HEK293 (cell line): ENCODE data around the gene CADPS2.

Source experiments
- HOXC10 ChIP-seq: sonication (generic); formaldehyde crosslinking; IDR thresholded peaks from 2 replicates; pipeline ENCODE4 v1.8.1; 2023; ENCODE audit warnings: mild to moderate bottlenecking, missing genetic modification reagents
- ZNF138 ChIP-seq: fragments of 450-650 bp; formaldehyde crosslinking; IDR thresholded peaks from 2 replicates; pipeline ENCODE4 v1.5.1; 2016; ENCODE audit warnings: missing biosample characterization, missing genetic modification characterization, borderline replicate concordance
- ZNF175 ChIP-seq: fragments of 450-650 bp; formaldehyde crosslinking; IDR thresholded peaks from 2 replicates; pipeline ENCODE4 v1.5.1; 2016; ENCODE audit warnings: missing biosample characterization, missing genetic modification characterization
- ZNF354C ChIP-seq: fragments of 450-650 bp; formaldehyde crosslinking; IDR thresholded peaks from 2 replicates; pipeline ENCODE4 v1.5.1; 2016; ENCODE audit warnings: missing biosample characterization, missing genetic modification characterization, low read depth, borderline replicate concordance
- ZNF366 ChIP-seq: fragments of 450-650 bp; formaldehyde crosslinking; conservative IDR thresholded peaks from 2 replicates; pipeline ENCODE4 v1.5.1; 2016; ENCODE audit warnings: missing biosample characterization, missing genetic modification characterization
- ZSCAN30 ChIP-seq: fragments of 450-650 bp; IDR thresholded peaks from 2 replicates; pipeline ENCODE4 v1.5.1; 2018; ENCODE audit warnings: missing biosample characterization, mild to moderate bottlenecking, missing genetic modification characterization, moderate library complexity
- TF ChIP-seq, protein P1 (sequence below): fragments of 450-650 bp; formaldehyde crosslinking; IDR thresholded peaks from 2 replicates; pipeline ENCODE4 v1.5.1; 2016; ENCODE audit warnings: missing biosample characterization, missing genetic modification characterization
- TF ChIP-seq, protein P2 (sequence below): fragments of 450-650 bp; formaldehyde crosslinking; IDR thresholded peaks from 2 replicates; pipeline ENCODE4 v1.5.1; 2016; ENCODE audit warnings: missing biosample characterization, missing genetic modification characterization
- TF ChIP-seq, protein P3 (sequence below): fragments of 450-650 bp; IDR thresholded peaks from 2 replicates; pipeline ENCODE4 v1.5.1; 2018; ENCODE audit warnings: missing biosample characterization, mild to moderate bottlenecking, missing genetic modification characterization

DNA sequence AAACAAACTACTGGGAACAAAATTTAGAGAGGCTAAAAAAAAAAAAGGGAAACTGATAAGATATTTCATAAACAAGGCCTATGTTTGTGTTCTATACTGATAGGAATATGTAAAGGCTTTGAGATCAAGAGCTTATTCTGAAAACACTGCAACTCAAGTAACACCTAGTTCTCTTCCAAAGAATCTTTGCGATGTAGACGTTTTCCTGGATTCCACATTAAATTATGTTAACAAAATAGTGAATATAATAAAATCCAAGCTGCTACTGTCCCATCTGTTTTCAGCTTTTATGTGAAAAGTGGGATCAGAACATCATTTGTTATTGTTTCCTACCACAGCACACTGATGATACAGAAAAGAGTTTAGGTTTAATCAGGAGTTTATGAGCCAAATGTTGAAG, 130.6 kb downstream of the CADPS2 start:
- TF ChIP-seq, protein P1, sequence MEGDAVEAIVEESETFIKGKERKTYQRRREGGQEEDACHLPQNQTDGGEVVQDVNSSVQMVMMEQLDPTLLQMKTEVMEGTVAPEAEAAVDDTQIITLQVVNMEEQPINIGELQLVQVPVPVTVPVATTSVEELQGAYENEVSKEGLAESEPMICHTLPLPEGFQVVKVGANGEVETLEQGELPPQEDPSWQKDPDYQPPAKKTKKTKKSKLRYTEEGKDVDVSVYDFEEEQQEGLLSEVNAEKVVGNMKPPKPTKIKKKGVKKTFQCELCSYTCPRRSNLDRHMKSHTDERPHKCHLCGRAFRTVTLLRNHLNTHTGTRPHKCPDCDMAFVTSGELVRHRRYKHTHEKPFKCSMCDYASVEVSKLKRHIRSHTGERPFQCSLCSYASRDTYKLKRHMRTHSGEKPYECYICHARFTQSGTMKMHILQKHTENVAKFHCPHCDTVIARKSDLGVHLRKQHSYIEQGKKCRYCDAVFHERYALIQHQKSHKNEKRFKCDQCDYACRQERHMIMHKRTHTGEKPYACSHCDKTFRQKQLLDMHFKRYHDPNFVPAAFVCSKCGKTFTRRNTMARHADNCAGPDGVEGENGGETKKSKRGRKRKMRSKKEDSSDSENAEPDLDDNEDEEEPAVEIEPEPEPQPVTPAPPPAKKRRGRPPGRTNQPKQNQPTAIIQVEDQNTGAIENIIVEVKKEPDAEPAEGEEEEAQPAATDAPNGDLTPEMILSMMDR (tag by site-specific recombination): no peak
- TF ChIP-seq, protein P2, sequence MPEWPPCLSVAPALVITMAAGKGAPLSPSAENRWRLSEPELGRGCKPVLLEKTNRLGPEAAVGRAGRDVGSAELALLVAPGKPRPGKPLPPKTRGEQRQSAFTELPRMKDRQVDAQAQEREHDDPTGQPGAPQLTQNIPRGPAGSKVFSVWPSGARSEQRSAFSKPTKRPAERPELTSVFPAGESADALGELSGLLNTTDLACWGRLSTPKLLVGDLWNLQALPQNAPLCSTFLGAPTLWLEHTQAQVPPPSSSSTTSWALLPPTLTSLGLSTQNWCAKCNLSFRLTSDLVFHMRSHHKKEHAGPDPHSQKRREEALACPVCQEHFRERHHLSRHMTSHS (tag by site-specific recombination): no peak
- TF ChIP-seq, protein P3, sequence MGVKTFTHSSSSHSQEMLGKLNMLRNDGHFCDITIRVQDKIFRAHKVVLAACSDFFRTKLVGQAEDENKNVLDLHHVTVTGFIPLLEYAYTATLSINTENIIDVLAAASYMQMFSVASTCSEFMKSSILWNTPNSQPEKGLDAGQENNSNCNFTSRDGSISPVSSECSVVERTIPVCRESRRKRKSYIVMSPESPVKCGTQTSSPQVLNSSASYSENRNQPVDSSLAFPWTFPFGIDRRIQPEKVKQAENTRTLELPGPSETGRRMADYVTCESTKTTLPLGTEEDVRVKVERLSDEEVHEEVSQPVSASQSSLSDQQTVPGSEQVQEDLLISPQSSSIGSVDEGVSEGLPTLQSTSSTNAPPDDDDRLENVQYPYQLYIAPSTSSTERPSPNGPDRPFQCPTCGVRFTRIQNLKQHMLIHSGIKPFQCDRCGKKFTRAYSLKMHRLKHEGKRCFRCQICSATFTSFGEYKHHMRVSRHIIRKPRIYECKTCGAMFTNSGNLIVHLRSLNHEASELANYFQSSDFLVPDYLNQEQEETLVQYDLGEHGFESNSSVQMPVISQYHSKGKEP (tag by site-specific recombination): no peak
- TF ChIP-seq HOXC10 (CRISPR knock-in tag) (no peak), ZNF175 (no peak), ZNF354C (no peak), ZNF366 (tag by site-specific recombination) (no peak), ZSCAN30 (tag by site-specific recombination) (no peak), ZNF138 (tag by site-specific recombination) (no peak)
